Peyer's patch (tissue), 4 donors: Measurements from ENCODE around the gene MAP3K8. TPM values are rescaled to one million over a fixed set of nuclear protein-coding genes. Genes with fewer than 3 reads are reported as not detected.
A peak's percentile ranks its signal among the peaks of the same experiment; 100 is the strongest.

Experiments
- DNase-seq, 3 donors: peaks; one replicate each; pipeline ENCODE4 v3.0.0-alpha.2; 2017 to 2019
- H3K27ac ChIP-seq, 4 donors: fragments of 200-600 bp; sonication (generic); one replicate each; pipeline ENCODE4 v1.5.1; 2016 to 2019
- H3K27me3 ChIP-seq, 2 donors: fragments of 200-600 bp; sonication (generic); one replicate each; pipeline ENCODE4 v1.5.1; 2019
- H3K36me3 ChIP-seq, 3 donors: fragments of 200-600 bp; sonication (generic); one replicate each; pipeline ENCODE4 v1.5.1; 2016 to 2019
- H3K4me1 ChIP-seq, 4 donors: fragments of 200-600 bp; sonication (generic); one replicate each; pipeline ENCODE4 v1.5.1; 2016 to 2019
- H3K4me3 ChIP-seq, 4 donors: fragments of 200-600 bp; sonication (generic); 1 replicate in 3 of 4; 2 replicates in 1 of 4; pipeline ENCODE4 v1.5.1; 2016 to 2019; ENCODE audit warnings: mild to moderate bottlenecking in 1 of 4
- H3K9me3 ChIP-seq, 4 donors: fragments of 200-600 bp; sonication (generic); one replicate each; pipeline ENCODE4 v1.5.1; 2016 to 2019; ENCODE audit warnings: mild to moderate bottlenecking in 1 of 4
- POLR2A ChIP-seq, 2 donors: fragments of 450-650 bp; IDR thresholded peaks; one replicate each; pipeline ENCODE4 v1.5.1; 2017; ENCODE audit warnings: antibody characterized with exemption in 2 of 2, mild to moderate bottlenecking in 2 of 2, moderate library complexity in 2 of 2
- total RNA-seq, 4 donors: library from RNA; depleted of rRNA; stranded (reverse); fragments of >200 nt; gene quantifications; one replicate each; pipeline ENCODE4 v1.1.0, GENCODE V29; 2016
- TF ChIP-seq, protein P1 (sequence below), 6 experiments: fragments of 450-650 bp in 4 of 6; fragments of 200-600 bp in 2 of 6; sonication (generic) in 1 of 6; IDR thresholded peaks; one replicate each; pipeline ENCODE4 v1.5.1; 2017 to 2019; ENCODE audit warnings: antibody characterized with exemption in 6 of 6, mild to moderate bottlenecking in 3 of 6, moderate library complexity in 1 of 6

Gene MAP3K8
- total RNA-seq, 4 donors from 2014 or later = 3.5 to 19.0 (median 11.5) TPM

GRCh38 chr10:30437031-30437841 lies 3.3 kb downstream of the MAP3K8 start:
- TF ChIP-seq POLR2A (IDR thresholded peaks at IDR 0.05) = no peak
- TF ChIP-seq, protein P1, sequence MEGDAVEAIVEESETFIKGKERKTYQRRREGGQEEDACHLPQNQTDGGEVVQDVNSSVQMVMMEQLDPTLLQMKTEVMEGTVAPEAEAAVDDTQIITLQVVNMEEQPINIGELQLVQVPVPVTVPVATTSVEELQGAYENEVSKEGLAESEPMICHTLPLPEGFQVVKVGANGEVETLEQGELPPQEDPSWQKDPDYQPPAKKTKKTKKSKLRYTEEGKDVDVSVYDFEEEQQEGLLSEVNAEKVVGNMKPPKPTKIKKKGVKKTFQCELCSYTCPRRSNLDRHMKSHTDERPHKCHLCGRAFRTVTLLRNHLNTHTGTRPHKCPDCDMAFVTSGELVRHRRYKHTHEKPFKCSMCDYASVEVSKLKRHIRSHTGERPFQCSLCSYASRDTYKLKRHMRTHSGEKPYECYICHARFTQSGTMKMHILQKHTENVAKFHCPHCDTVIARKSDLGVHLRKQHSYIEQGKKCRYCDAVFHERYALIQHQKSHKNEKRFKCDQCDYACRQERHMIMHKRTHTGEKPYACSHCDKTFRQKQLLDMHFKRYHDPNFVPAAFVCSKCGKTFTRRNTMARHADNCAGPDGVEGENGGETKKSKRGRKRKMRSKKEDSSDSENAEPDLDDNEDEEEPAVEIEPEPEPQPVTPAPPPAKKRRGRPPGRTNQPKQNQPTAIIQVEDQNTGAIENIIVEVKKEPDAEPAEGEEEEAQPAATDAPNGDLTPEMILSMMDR (IDR thresholded peaks at IDR 0.05) = no peak
- Histone ChIP-seq H3K4me3 (peak overlapping the region; percentile 4 to 82 (median 16)), H3K27ac (peak overlapping the region; percentile 59 to 99 (median 98)), H3K9me3 (no peaks in the 10 kb centered on the region), H3K27me3 (no peaks in the 10 kb centered on the region), H3K4me1 (peaks cover 0 to 26% (median 2%) of the 10 kb centered on the region in 4 donors), H3K36me3 (peaks cover 0 to 26% (median 0%) of the 10 kb centered on the region in 3 donors)
- DNase-seq = no peak

GRCh38 chr10:30438021-30438850 lies 4.3 kb downstream of the MAP3K8 start:
- H3K4me3 ChIP-seq = peak overlapping the region in 1 of 4 donors; percentile 82
- TF ChIP-seq, protein P1 (IDR thresholded peaks at IDR 0.05) = no peak
- no peak for TF ChIP-seq POLR2A (IDR thresholded peaks at IDR 0.05)
- peaks cover 0 to 30% (median 0%) of the 10 kb centered on the region in 3 donors for H3K36me3 ChIP-seq
- H3K27ac ChIP-seq = peak overlapping the region; percentile 33 to 99 (median 78)
- H3K9me3 ChIP-seq = no peaks in the 10 kb centered on the region
- no peaks in the 10 kb centered on the region for H3K27me3 ChIP-seq
- DNase-seq = no peak
- peaks cover 0 to 26% (median 2%) of the 10 kb centered on the region in 4 donors for H3K4me1 ChIP-seq

DNA sequence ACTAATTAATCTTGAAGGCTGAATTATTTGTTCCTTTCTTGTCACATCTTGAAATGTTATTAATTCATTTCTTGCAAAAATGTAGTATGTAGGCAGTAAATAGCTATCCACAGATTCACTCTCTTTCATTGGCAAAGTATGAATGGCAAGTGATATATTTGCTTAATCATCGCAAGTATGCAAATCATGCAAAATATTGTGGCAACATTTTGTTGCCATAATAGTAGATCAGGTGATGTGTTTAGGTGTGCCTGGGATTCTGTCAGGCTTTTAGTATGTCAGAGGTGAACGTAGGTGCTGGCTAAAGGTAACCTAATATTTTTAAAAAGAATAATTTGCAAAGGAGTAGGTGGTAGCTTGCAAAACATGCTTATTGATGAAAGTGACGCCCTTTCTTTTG lies 5.9 kb downstream of the MAP3K8 start:
- Histone ChIP-seq H3K36me3 (peaks cover 0 to 30% (median 0%) of the 10 kb centered on the region in 3 donors), H3K27ac (no peak overlapping the region), H3K27me3 (no peaks in the 10 kb centered on the region), H3K4me1 (peaks cover 0 to 28% (median 2%) of the 10 kb centered on the region in 4 donors), H3K4me3 (no peak overlapping the region), H3K9me3 (no peaks in the 10 kb centered on the region)
- no peak for TF ChIP-seq POLR2A (IDR thresholded peaks at IDR 0.05)
- TF ChIP-seq, protein P1 (IDR thresholded peaks at IDR 0.05) = no peak
- no peak for DNase-seq

GRCh38 chr10:30442019-30442606 lies 8.1 kb downstream of the MAP3K8 start:
- Histone ChIP-seq H3K27me3 (no peaks in the 10 kb centered on the region), H3K4me3 (no peak overlapping the region), H3K9me3 (no peaks in the 10 kb centered on the region), H3K4me1 (peaks cover 0 to 26% (median 2%) of the 10 kb centered on the region in 4 donors), H3K27ac (peak overlapping the region in 2 of 4 donors; percentile 18 to 25), H3K36me3 (peaks cover 0 to 30% (median 0%) of the 10 kb centered on the region in 3 donors)
- TF ChIP-seq, protein P1 (IDR thresholded peaks at IDR 0.05) = no peak
- no peak for TF ChIP-seq POLR2A (IDR thresholded peaks at IDR 0.05)
- no peak for DNase-seq

GRCh38 chr10:30443049-30443448 lies 9.1 kb downstream of the MAP3K8 start:
- H3K4me1 ChIP-seq = peaks cover 0 to 19% (median 0%) of the 10 kb centered on the region in 4 donors
- H3K4me3 ChIP-seq = no peak overlapping the region
- TF ChIP-seq POLR2A (IDR thresholded peaks at IDR 0.05) = no peak
- TF ChIP-seq, protein P1 (IDR thresholded peaks at IDR 0.05) = no peak
- no peak overlapping the region for H3K27ac ChIP-seq
- no peaks in the 10 kb centered on the region for H3K9me3 ChIP-seq
- peaks cover 0 to 38% (median 0%) of the 10 kb centered on the region in 3 donors for H3K36me3 ChIP-seq
- no peaks in the 10 kb centered on the region for H3K27me3 ChIP-seq
- DNase-seq = no peak
